Nephron (organoid): Measurements from ENCODE around the gene DPYSL4.

Experiments
- H3K27ac Mint-ChIP-seq, 3 experiments: 2 replicates each; pipeline ENCODE4 v1.8.0; 2020; ENCODE audit warnings: mixed read lengths in 3 of 3, mild to moderate bottlenecking in 2 of 3, moderate library complexity in 1 of 3
- H3K27me3 Mint-ChIP-seq: 2 replicates; pipeline ENCODE4 v1.8.0; 2021; ENCODE audit warnings: low read depth, mild to moderate bottlenecking, moderate library complexity, mixed read lengths
- H3K36me3 Mint-ChIP-seq: 2 replicates; pipeline ENCODE4 v1.8.0; 2020; ENCODE audit warnings: low read depth, mixed read lengths
- H3K4me1 Mint-ChIP-seq: 2 replicates; pipeline ENCODE4 v1.8.0; 2020; ENCODE audit warnings: mixed read lengths
- H3K4me3 Mint-ChIP-seq, 3 experiments: 2 replicates each; pipeline ENCODE4 v1.8.0; 2020; ENCODE audit warnings: mild to moderate bottlenecking in 3 of 3, mixed read lengths in 3 of 3, moderate library complexity in 2 of 3
- H3K9me3 Mint-ChIP-seq: 2 replicates; pipeline ENCODE4 v1.8.0; 2020; ENCODE audit warnings: mixed read lengths
- CTCF ChIP-seq, 3 experiments: fragments of 200-600 bp; sonication (generic); IDR thresholded peaks; one replicate each; pipeline ENCODE4 v1.5.0; 2021; ENCODE audit warnings: antibody characterized with exemption in 3 of 3; ENCODE audit not compliant: unreplicated experiment in 3 of 3

The DPYSL4 gene

GRCh38 chr10:132189016-132189415 lies 2.3 kb downstream of the DPYSL4 start:
- Mint-ChIP-seq H3K4me3 (peak overlapping the region; percentile 79 to 84 (median 82)), H3K4me1 (peaks cover 26% of the 10 kb centered on the region), H3K27ac (no peak overlapping the region), H3K9me3 (no peaks in the 10 kb centered on the region), H3K27me3 (peaks cover 52% of the 10 kb centered on the region), H3K36me3 (peaks cover 26% of the 10 kb centered on the region)
- no peak for TF ChIP-seq CTCF (IDR thresholded peaks at IDR 0.05; ENCODE audit: unreplicated experiment in 3 of 3)

GRCh38 chr10:132189810-132190422 lies 3.2 kb downstream of the DPYSL4 start:
- no peak overlapping the region for H3K27ac Mint-ChIP-seq

GRCh38 chr10:132192076-132192975 lies 5.6 kb downstream of the DPYSL4 start:
- Mint-ChIP-seq H3K4me3 (peak overlapping the region in 1 of 3 experiments; percentile 52), H3K9me3 (no peaks in the 10 kb centered on the region), H3K36me3 (peaks cover 37% of the 10 kb centered on the region), H3K4me1 (peaks cover 26% of the 10 kb centered on the region), H3K27ac (no peak overlapping the region), H3K27me3 (peaks cover 33% of the 10 kb centered on the region)
- TF ChIP-seq CTCF (IDR thresholded peaks at IDR 0.05; ENCODE audit: unreplicated experiment in 3 of 3) = no peak

More at GRCh38 chr10:132189810-132190422, 3.2 kb downstream of the DPYSL4 start:
- TF ChIP-seq CTCF (IDR thresholded peaks at IDR 0.05; ENCODE audit: unreplicated experiment in 3 of 3) = no peak
- H3K4me1 Mint-ChIP-seq = peaks cover 26% of the 10 kb centered on the region
- H3K36me3 Mint-ChIP-seq = peaks cover 32% of the 10 kb centered on the region
- peaks cover 43% of the 10 kb centered on the region for H3K27me3 Mint-ChIP-seq
- H3K4me3 Mint-ChIP-seq = peak overlapping the region; percentile 73 to 79 (median 74)
- no peaks in the 10 kb centered on the region for H3K9me3 Mint-ChIP-seq

- H3K27ac Mint-ChIP-seq = no peak overlapping the region
- peaks cover 37% of the 10 kb centered on the region for H3K36me3 Mint-ChIP-seq
- peaks cover 22% of the 10 kb centered on the region for H3K4me1 Mint-ChIP-seq
Observed at GRCh38 chr10:132192991-132193665, 6.4 kb downstream of the DPYSL4 start.

More at GRCh38 chr10:132192991-132193665, 6.4 kb downstream of the DPYSL4 start:
- peaks cover 28% of the 10 kb centered on the region for H3K27me3 Mint-ChIP-seq
- TF ChIP-seq CTCF (IDR thresholded peaks at IDR 0.05; ENCODE audit: unreplicated experiment in 3 of 3) = no peak
- peak overlapping the region in 1 of 3 experiments; percentile 52 for H3K4me3 Mint-ChIP-seq
- H3K9me3 Mint-ChIP-seq = no peaks in the 10 kb centered on the region
